HG02678 (cell line): ENCODE measurements around the gene HSD17B7.

Experiments
- ATAC-seq: cut with Tn5 transposase; IDR thresholded peaks from one replicate; pipeline ENCODE4 v1.9.1; 2021; ENCODE audit warnings: mild to moderate bottlenecking, moderate library complexity; ENCODE audit not compliant: unreplicated experiment

HSD17B7 gene

DNA sequence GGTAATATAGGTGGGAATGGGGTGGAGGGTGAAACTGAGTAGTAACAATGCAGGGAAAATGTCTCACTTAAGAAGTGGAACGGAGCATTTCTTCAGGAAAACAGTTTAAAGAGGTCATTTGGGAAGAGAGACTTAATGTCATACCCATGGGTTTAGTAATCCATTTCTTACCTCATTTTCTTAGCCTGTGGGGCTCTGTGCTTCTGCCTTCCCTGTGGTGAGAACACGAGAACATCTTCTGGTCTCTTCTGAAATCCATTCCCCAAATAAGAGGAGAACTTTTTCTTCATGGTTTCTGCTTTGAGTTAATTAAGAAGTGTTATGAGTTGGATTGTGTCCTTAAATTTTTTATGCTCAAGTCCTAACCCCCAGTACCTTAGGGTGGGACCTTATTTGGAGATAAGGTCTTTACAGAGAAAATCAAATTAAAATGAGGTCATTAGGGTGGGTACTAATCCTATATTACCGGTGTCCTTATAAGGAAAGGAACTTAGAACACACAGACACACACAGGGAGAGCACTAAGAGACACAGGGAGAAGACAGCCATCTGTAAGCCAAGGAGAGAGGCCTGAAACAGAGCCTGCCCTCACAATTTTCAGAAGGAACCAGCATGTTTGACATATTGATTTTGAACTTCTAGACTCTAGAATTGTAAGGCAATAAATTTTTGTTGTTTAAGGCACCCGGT, 65.1 kb downstream of the HSD17B7 start:
- no peak for ATAC-seq

DNA sequence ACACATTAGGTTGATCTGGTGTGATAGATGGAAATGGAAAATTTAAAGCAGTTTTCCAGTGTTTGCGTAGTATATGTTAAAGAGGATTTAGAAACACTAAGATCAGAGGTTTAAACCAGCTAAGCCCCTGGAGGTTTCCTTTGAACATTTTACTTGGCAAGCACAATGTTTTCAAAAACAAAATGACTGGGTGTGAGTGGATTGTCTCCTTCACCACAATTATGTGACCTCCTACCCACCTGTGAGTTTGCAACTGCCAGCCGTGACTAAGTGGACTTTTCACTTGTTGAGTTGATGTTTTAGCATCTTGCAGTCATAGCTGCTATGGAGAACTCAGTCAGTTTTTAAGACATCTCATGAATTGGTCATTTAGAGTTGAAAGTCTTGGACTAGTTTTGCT, 65.8 kb downstream of the HSD17B7 start:
- ATAC-seq, result no peak

DNA sequence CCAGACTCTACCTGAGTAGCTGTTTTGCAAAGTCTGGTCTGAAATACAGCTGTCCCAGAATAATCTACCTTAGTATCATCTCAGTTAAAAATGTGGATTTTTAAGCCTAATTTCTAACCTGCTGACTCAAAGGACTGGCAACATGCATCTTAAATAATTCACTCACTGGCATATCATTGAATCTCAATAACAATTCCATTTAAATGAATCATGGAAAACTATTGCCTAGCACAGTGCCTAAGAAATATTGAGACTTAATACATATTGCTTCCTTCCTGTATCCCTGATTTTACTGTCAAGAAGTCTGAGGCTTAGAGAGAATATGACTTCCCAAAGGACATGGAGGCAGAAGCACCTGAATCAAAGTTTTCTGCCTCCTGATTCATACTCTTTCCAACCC, 67.3 kb downstream of the HSD17B7 start:
- no peak for ATAC-seq

DNA sequence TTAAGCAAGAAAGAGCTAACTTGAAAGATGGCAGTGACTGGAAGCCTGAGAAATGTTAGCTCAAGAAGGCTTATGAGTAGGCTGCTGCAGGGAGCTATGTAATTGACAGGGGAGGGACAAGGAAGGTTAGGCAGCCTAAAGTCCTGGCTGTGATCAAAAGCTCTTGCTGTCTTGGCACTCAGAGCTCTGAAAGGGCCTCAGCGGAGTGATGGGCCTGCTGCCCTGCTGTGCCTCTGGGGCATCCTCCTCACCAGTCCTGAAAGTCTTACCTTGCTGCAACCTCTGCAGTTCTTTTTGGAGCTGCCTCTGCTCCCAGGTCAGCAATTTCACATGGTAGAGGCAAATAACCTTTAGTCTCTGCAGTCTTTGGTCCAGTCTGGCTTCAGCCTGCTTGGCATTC, 68.7 kb downstream of the HSD17B7 start:
- no peak for ATAC-seq

DNA sequence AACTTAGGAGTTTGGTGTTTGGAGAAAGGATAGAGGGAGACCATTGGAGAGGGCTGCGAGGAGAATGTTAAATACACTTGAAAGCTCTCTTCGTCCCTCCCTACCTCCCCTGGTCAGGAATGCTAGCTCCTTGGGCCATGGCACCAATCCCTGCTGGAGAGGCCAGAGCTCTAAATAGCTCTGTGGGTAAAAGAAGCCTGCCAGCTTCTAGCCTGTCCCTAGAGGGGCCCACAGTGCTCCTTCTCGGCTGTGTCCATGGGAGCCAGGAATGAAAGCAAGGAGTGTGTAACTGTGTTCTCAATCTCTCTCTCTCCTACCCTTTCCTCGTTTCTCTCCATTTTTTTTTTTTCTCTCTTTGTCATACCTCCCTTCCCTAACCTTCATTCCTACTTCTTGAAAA, 70.6 kb downstream of the HSD17B7 start, which contains the start of gene CCDC190:
CCDC190 (minus strand) TSS at position 75 of the 400 bp plus-strand sequence. CDS start 1,529 bp downstream, outside the sequence.
- no peak for ATAC-seq

DNA sequence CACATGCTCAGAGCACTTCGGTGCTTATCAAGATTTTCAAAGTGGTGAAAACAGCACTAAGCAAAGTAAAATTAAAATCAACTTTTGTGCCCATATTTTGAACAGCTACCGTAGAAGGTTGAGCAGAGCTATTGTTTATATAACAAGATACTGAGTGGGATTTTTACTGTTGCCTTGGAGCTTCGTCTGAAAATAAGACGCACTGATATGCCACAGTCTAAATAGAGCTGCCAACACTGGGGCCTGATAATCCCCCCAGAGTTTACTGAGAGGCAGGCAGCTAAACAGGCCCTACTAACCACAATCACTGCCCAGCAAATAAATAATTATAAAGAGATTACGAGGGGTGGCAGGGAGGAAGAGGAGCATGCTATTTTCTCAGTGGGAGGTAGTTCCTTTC, 71.1 kb downstream of the HSD17B7 start:
- no peak for ATAC-seq
